NCI-H2171 (cell line): ENCODE results near the gene CIC.
"Not testable (repeated sequence)": the region's sequence is repeated elsewhere in the genome, so short reads cannot be mapped to it uniquely, and the experiment has no call there.

Experiments used
- DNase-seq: peaks from one replicate; lab custom pipeline; 2025; lab: John Stamatoyannopoulos, UW

Gene CIC

GRCh38 chr19:42333975-42334696 is 65.1 kb downstream of the CIC start:
- no peak for DNase-seq

DNA sequence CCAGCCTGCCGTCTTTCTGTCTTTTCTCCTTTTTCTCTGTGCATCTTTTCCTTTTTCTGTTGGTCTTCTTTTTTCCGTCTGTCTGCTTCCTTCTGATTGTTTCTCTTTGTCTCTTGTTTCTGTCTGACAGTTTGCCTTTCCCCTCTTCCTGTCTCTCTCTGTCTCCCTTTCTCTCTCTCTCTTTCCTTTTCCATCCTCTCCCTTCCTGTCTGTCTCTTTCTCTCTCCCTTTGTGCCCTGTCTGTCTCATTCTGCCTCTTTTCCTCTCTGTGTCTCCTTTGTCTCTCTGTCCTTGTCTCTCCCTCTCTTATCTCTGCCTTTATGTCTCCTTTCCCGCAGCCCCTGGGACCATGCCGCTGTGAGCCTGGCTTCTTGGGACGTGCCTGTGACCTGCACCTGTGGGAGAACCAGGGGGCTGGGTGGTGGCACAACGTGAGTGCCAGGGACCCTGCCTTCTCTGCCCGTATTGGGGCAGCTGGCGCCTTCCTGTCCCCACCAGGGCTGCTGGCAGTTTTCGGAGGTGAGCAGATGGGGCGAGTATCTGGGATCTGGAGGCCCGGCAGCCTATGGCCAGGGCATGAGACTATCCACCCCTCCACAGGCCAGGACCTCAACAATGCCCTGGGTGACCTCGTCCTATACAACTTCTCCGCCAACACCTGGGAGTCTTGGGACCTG is 65.8 kb downstream of the CIC start:
- DNase-seq = no peak

- no peak for DNase-seq
These were observed 66.4 kb downstream of the CIC start for GRCh38 chr19:42335374-42335936.

DNA sequence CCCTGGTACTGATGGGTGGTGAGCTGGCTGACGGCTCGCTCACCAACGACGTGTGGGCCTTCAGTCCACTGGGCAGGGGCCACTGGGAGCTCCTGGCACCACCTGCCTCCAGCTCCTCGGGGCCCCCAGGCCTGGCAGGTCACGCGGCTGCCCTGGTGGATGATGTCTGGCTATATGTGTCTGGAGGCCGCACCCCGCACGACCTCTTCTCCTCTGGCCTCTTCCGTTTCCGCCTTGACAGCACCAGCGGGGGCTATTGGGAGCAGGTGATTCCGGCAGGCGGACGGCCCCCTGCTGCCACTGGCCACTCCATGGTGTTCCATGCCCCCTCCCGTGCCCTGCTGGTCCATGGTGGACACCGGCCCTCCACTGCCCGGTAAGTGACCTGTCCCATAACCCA is 66.9 kb downstream of the CIC start:
- DNase-seq = no peak

GRCh38 chr19:42339126-42339860 is 70.2 kb downstream of the CIC start:
- DNase-seq = not testable (repeated sequence)

DNA sequence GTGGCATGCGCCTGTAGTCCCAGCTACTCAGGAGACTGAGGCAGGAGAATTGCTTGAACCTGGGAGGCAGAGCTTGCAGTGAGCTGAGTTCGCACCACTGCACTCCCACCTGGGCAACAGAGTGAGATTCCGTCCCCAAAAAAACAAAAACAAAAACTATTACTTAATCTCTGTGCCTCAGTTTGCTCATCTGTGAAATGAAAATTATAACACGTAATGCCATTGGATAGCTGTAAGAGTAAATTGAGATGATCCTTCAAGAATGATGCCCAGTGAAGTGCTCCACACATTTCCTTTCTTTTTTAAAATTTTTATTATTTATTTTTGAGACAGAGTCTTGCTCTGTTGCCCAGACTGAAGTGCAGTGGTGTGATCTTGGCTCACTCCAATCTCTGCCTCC is 70.9 kb downstream of the CIC start:
- DNase-seq = not testable (repeated sequence)

GRCh38 chr19:42343344-42344110 is 74.5 kb downstream of the CIC start:
- no peak for DNase-seq

GRCh38 chr19:42344336-42344893 is 75.4 kb downstream of the CIC start:
- DNase-seq = no peak
